A549 (cell line): ENCODE data around the gene MPRIP.

Source experiments
- CHD2 ChIP-seq: fragments of 150-350 bp; IDR thresholded peaks from 2 replicates; pipeline ENCODE4 v1.6.1; 2014; ENCODE audit warnings: low read length; ENCODE audit not compliant: partially characterized antibody
- CTCF ChIP-seq: fragments of >200 bp; sonication (Bioruptor Twin); formaldehyde crosslinking; IDR thresholded peaks from 3 replicates; pipeline ENCODE4 v1.5.1; 2016
- EHF ChIP-seq: fragments of 250-450 bp; sonication (Bioruptor Pico); IDR thresholded peaks from 2 replicates; pipeline ENCODE4 v1.5.0; 2020; ENCODE audit warnings: mild to moderate bottlenecking
- ELK1 ChIP-seq: fragments of 150-350 bp; IDR thresholded peaks from 2 replicates; pipeline ENCODE4 v1.6.1; 2014; ENCODE audit warnings: low read depth, mild to moderate bottlenecking, low read length
- POLR2AphosphoS2 ChIP-seq: conservative IDR thresholded peaks from 2 replicates; pipeline ENCODE4 v1.6.1; 2012; ENCODE audit warnings: low read length, improper control_type of control experiment, inconsistent platforms
- RAD21 ChIP-seq, 2 experiments: fragments of >200 bp in 1 of 2; sonication (Bioruptor Twin) in 1 of 2; formaldehyde crosslinking in 1 of 2; IDR thresholded peaks in 1 of 2; conservative IDR thresholded peaks in 1 of 2; 2 replicates in 1 of 2; 3 replicates in 1 of 2; pipeline ENCODE4 v1.6.1; 2012 to 2018; ENCODE audit warnings: inconsistent platforms in 1 of 2

- TF ChIP-seq EHF (CRISPR knock-in tag) (no peak), CHD2 (no peak), ELK1 (no peak), CTCF (no peak), RAD21 (conservative IDR thresholded peaks at IDR 0.05 in 1 of 2, IDR thresholded peaks at IDR 0.05 in 1 of 2) (no peak), POLR2AphosphoS2 (no peak)
These were observed 84.9 kb downstream of the MPRIP start for GRCh38 chr17:17127156-17127555.
